ENCODE results near the gene NBEA.
A peak's percentile ranks its signal among the peaks of the same experiment; 100 is the strongest.

Gene NBEA

DNA sequence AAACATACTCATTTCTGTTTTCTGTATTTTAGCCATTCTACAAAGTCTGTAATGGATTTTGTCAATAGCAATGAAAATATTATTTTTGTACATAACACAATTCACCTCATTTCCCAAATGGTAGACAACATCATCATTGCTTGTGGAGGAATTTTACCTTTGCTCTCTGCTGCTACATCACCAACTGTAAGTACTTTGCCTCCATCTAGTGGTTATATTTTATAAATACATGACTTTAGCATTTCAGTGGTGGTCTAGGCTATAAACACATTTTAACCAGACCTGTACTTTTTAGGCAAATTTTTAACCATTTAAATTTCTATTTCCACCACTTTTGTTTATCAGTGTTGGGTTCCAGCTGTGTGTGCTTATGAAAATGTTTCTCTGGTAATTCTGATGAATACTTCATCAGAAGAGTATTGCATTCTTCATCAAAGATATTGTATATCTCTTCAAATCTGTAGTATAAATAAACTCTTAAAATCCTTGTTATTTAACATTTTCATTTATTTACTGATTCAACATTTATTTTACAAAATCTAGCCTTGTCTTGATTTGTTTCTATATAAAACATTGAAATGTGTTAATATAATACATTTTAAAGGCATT, 222.4 kb downstream of the NBEA start:
- peak; percentile 51 for DNase-seq (ENCODE audit: low read depth, low spot score)

DNA sequence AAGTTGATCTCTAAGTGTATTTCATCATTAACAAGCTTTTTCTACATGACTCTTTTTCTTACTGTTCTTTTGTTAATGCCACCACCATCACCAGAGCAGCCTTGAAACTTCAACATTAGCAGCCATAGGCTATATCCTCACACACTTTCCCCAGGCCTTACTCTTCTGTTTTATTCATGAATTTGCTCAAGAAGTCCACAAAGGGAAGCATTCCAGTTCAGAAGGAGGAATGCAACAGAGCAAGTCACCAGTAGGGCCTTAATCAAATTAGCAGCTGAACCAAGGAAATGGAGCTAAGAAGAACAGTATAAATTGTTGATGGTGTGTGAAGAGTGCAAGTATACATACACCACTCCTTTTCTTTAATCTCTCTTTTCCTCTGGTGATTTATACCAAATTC, 223.1 kb downstream of the NBEA start:
- DNase-seq (ENCODE audit: low read depth, low spot score): peak; percentile 22

DNA sequence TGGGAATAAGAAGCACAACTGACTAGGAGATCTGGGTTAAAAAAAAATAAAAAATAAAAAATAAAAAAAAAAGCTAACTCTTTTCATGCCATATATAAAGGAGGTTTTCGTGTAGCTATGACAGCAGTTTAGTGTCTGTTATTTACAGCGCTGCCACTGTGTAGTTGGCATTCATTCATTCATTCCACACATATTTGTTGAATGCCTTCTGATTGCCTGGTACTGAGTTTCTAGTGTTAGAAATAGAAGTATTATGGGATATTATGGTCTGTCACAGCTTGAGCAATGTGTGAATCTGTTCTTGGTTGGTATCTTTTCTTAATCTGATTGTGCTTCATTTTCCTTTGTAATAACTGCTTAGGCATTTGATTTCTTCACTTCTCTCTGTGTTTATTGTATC, 237.4 kb downstream of the NBEA start:
- DNase-seq (ENCODE audit: low read depth, low spot score): peak; percentile 56

DNA sequence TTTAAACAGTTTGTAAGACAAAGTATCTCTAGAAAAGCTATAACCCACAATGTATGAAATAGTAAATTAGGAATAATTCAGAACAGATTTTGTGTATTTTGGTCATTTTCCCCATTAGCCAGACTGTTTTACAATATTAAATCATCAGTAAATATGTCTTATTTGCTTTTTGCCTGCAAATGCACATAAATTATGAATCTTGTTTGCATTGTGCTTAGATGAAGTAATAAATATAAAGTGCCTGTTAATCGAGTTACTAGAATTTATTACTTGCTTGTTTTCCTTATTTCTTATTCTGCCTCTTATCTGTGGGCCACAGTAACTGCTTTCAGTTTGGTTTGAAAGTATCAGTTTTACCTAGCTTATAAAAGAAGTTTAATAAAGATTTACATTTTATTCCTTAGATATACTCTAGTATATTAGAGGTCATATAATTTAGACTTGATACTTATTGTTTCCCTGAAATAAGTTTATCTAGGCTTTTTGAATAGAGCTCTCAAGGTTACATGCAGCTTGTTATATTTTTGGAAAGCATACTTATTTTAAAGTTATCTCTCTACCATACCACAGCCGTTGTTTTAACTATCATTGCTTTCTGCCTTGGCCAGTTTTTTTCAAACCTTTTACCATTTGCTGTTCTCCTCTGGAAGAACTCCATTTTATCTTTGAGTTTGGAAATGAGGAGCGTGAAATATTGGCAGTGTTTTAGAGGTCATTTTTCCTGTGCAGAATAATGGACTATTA, 238.0 kb downstream of the NBEA start:
- no peak for DNase-seq (ENCODE audit: low read depth, low spot score)

DNA sequence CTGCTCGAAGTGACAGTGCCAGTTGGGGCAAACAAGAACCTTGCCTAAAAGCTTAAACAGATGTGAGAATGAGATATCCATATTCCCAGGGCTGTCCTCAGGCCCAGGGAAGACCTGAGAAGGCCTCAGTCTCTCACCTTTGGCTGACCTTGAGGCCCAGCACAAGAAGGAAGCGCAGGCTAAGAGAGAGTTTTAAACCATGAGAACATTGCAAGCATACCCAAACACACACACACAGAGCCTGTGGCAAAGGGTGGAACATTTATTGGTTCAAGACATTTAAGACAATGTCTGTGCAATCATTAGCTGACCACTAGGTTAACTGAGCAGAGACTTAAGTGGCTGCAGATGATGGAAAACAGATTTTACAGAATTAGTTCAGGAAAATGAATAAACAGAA, 248.2 kb downstream of the NBEA start:
- DNase-seq (ENCODE audit: low read depth, low spot score): peak; percentile 2

DNA sequence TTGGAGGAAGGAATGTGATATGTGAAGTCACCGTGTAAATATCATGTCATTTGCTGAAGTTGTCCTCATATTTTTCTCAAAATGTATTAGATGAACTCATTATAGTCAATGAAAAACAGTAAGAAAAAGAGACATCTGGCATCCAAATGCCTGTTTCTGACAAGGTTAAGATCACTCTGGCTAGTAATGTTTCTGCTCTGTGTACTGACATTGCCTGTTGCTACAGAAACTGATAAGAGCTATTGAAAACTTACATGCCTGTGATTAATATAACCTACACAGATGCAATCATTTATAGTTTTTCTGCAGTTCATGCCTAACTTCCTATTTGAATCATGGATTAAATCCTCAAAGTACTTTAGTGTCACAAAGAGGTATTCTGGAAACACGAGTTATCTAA, 249.8 kb downstream of the NBEA start:
- no peak for DNase-seq (ENCODE audit: low read depth, low spot score)

DNA sequence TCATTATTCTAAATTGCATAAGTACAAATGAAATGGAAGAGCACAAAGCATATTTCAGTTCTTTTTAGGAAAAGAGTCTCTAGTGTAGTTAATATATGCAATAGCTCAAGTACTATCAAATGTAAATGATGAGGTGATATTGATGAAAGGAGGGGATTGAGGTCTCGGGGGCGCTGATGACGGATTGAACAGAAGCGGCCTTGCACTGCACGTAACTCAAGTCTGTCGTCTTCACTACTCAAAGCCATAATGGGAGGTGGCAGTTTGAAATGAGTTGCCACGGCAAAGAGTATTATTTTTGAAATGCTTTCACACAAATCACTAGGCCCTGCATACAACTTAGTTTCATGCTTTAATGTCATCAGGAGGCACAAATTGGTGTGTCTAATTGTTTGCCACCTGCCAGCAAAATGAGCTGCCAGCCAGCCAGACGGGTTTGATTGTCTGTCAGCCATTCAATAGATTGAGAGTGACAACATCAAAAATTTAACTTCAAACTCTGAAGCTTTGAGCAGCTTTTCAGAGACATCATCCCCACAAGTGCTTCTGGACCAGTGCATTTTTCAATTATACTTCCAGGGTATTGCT, 256.6 kb downstream of the NBEA start:
- no peak for DNase-seq (ENCODE audit: low read depth, low spot score)

DNA sequence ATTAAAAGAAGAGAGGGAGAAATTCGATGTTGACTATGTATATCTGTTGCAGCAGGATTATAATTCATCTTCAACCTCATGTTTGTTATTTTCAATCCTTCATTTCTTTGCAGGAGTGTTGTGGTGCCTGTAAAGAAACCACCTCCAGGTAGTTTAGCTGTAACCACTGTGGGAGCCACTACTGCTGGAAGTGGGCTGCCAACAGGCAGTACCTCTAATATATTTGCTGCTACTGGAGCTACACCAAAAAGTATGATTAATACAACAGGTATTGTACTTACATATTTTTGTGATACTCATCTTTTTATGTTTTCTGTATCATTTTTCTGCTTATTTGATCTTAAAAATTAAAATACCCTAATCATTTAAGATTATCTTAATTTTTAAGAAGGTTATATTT, 266.5 kb downstream of the NBEA start:
- DNase-seq (ENCODE audit: low read depth, low spot score): no peak

DNA sequence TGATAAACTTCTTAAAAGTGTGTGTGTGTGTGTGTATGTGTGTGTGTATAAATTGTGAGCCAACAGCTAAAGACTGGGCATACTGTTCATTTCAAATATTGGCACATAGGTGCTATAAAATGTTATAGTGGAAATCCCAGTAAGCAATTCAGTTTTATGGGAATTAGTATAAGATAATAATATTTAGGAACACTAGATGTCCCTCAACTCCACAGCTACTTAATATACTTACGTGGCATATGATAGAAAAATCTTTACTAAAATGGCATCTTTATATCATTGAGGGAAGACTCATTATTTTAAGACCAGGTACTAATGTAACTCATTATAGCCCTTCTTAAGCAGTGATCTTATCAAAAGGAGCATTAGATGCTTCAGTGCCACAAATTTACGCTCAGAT, 268.2 kb downstream of the NBEA start:
- DNase-seq (ENCODE audit: low read depth, low spot score): no peak

DNA sequence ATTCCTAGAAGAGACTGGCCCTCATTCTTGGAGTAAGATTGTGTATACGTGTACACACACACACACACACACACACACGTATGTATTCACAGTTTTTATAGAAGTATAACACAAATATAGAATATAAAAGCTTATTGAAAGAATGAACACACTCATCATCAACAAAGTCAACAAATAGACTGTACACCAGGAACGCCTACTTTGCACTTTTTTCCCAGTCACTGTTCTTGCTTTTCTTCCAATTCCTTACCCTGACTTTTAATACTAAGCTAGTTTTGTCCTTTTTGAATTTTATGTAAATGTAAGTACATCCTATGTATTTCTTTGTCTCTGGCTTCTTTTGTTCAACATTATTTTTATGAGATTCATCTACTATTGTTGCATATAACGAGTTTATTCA, 269.9 kb downstream of the NBEA start:
- DNase-seq (ENCODE audit: low read depth, low spot score): no peak

DNA sequence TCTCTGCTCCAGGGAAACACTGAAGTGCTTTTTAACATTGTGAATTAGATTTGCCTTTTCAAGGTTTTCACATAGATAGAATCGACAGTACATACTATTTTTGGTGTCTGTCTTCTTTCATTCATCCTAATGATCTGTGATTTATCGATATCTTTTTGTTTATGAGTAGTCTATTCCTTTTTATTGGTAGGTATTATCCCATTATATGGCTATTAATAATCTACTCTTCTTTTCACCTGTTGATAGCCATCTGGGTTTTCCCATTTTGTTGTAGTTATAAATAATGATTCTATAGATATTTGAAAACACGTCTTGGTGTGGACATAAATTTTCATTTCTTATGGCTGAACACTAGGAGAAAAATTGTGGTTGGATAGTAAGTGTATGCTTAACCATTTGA, 271.8 kb downstream of the NBEA start:
- DNase-seq (ENCODE audit: low read depth, low spot score): no peak

DNA sequence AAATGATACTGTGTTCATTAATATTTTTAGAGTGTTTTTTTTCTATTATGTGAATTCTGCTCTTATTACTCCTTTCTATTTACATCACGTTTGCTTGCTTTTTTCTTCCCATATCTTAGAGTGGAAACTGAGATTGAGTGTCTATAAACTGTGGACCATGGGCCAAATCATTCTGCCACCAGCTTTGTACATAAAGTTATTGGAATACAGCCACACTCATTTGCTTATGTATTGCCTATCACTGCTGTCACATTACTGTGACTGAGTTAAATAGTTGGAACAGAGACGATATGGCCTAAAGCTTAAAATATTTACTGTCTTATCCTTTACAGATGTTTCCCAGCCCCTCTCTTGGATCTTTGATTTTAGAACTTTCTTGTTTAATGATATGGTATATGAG, 274.1 kb downstream of the NBEA start:
- DNase-seq (ENCODE audit: low read depth, low spot score): no peak

DNA sequence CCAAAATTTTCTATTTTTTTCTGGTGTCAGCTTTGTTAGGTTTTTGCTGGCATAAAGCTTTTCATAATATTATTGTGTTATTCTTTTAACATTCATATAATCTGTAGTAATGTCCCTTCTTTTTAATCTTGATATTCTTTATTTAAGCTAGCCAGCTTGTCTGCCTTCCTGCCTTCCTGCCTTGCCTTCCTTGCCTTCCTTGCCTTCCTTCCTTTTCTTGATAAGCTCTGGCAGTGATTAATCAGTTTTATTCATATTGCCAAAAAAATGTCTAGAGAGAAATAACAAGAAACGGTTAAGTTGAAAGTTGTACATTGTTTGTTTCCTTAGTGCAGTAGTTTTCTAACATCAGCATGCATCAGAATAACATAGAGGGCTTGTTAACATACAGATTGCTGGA, 277.0 kb downstream of the NBEA start:
- DNase-seq (ENCODE audit: low read depth, low spot score): no peak

DNA sequence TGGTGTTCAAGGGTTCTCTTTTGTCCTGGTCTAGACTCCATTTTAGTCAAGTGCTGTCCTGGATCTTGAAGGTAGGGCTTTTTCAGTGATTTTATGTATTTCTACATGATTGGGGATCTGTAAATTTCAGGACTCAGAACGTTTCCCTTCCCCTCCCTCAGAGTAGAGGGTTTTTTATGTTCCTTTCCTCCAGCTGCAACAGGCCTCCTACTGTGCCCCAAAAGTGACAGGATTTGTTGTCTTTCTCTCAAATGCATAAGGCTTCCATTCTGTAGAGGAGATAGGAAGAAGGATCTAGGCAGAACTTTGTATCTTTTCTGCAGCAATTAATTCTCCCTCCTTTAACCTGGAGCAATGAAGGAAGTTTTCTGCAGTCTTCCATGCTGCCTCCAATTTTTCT, 283.1 kb downstream of the NBEA start:
- no peak for DNase-seq (ENCODE audit: low read depth, low spot score)

DNA sequence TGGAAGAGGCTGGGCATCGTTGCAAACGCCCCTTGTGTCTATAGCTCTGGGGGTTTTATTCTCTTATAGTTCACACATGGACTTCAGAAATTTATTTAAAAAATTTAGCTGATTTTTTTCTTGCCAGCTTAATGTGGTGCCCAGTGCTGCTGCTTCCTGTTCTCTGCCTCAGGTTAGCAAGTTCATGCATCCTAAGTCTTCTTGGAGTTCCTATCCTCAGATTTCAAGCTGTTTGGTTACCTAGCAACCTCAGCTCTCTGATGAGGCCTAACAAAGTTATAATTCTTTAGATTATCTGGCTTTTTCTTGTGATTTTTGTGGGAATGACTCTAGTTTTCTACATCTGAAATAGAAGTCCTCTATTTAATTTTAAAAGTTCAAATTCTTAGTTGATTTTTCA, 283.5 kb downstream of the NBEA start:
- no peak for DNase-seq (ENCODE audit: low read depth, low spot score)

DNA sequence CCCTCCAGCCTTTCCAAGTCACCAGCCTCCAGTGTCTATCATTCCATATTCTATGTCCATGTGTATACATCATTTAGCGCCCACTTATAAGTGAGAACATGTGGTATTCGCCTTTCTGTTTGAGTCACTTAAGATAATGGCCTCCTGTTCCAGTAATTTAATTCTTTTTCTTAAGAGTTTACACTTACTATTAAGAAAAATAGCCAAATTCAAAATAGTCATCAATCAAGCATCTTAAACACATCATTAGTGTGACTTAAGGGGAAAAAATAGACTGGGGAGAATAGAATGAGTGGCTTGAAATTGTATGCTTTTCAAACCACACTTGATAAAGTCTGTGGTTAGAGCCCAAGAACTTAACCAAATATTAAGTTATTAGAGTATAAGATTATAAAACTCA, 286.5 kb downstream of the NBEA start:
- DNase-seq (ENCODE audit: low read depth, low spot score): peak; percentile 4

DNA sequence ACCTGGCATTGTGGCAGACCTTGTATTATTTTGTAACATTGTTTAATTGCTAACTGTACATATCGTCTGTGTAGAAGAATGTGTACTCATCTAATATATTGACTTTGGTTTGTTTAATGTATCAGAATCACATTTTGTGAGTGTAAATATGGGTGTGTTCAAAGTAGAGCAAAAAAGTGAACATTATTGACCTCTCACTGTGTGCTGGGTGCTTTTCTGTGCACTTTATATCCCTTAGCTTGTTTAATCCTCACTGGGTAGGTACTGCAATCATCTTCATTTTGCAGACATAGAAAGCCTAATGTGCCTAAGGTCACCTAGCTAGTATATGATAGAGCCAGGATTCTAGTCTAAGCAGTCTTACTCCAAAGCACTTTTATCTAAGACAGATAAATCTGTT, 289.4 kb downstream of the NBEA start:
- no peak for DNase-seq (ENCODE audit: low read depth, low spot score)

DNA sequence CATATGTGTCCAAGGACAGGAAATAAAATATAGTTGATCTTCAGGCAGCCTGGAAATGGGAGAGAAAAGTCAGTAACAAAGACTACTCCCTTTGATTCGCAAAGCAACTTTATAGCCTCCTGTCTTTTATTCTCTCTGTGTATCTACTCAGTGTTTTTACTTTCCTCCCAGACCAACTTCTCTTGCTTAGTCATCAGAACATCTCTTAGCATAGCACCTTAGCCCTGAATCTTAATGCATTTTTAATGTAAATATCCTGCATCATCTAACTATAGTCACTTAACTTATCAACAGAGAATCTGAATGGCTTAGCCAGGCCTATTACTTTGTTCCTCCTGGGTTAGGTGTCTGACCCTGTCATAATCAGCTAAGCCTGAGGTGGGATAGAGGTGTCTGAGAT, 296.2 kb downstream of the NBEA start:
- no peak for DNase-seq (ENCODE audit: low read depth, low spot score)

DNA sequence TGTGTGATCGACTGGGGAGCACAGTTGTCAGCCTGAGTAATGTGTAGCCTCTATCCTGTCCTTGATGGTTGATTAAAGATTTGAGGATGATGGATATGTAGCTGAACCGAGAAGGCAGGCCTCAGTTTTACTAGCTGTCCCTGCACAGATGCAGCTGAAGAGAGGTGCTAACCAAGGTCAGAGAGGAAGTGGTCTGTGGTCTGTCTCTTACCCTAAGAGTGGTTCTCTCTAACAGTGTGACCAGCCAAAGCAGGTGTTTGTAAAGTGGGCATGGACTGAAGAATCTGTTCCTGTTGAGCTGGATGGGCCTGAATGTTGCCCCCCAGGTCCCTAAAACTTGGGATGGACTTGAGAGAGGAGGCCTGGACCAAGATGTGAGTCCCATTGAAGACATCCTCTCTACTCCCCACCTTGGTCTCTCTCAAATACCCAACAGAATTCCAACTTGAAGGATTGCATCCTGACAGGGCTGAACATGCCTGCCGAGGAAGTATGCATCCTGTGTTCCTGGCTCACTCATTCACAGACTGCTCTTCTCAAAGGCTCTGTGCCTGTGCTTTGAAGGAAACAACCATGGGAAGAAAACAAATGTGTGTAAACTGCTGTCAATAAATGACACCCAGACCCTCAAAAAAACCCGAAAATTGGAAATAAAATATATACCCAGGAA, 310.6 kb downstream of the NBEA start:
- no peak for DNase-seq (ENCODE audit: low read depth, low spot score)

DNA sequence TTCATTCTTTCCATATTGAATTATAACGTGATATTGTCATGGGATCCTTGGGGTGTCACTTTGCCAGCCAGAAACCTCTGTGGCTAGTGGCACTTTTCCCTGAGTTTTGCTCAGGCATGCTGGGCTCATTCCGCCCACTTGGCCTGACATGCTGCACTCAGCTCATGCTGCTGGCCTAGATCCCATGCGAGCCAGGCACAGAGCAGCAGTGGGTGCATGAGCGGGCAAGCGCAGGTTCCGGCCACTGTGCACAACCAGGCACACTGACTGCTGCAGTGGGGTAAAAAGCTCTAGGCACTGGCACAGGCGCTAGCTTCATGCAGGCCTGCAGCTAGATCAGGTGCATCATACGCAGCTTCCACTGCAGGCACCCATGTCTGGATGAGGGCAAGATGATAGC, 313.2 kb downstream of the NBEA start:
- DNase-seq (ENCODE audit: low read depth, low spot score): no peak

DNA sequence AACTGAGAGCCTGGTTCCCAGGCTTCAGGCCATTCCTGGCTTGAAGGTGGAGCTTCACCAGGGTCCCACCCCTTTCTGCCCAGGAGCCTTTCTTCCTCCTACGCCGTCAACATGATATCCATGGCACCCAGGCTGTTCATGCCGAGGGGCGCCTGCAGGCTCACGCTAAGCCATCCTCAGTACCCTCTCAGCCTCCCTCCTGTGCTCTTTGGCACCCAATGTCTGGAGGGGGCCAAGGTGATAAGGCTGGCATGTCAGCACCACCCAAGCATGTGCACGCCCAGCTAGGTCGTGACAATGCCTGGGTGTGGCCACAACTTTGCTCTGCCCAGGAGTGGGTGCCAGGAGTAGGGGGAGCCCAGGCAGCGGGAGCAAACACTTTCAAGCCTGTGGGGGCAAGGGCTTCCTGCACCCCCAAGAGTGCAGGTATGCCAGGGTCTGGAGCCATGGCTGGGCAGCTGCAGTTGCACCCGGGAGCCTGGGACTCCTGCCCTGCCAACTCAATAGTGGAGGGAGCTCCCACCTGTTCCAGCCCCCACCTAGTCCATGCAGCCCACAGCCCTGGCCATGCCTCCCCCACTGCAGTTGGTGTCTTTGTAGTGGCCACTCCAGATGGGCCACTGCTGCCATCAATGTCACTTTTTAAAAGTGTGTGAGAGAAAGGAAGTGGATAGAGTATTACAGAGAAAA, 314.5 kb downstream of the NBEA start:
- no peak for DNase-seq (ENCODE audit: low read depth, low spot score)

DNA sequence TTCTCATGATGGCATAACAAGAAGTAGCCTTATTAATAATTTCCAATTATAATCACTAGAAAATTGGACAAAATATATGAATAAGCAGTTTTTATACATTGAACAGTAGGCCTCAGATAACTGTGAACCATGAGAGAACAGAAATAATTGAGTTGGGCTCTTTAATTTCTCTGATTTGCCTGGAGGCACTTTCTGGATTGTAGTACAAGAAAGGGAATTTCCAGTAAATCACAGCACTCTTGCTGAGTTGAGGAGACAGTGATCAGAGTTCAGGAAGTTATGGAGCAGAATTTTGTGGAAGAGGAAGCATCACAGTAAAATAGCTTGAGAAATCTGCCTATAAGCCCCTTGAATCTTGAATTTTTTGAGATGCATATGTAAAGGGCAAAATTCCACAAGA, 318.2 kb downstream of the NBEA start:
- DNase-seq (ENCODE audit: low read depth, low spot score): no peak
